ENCODE results near the gene CARMIL1. TPM values are rescaled to one million over a fixed set of nuclear protein-coding genes. Genes with fewer than 3 reads are reported as not detected.

The CARMIL1 gene
- total RNA-seq, 1 donor from 2014 or later = 3.4 TPM

DNA sequence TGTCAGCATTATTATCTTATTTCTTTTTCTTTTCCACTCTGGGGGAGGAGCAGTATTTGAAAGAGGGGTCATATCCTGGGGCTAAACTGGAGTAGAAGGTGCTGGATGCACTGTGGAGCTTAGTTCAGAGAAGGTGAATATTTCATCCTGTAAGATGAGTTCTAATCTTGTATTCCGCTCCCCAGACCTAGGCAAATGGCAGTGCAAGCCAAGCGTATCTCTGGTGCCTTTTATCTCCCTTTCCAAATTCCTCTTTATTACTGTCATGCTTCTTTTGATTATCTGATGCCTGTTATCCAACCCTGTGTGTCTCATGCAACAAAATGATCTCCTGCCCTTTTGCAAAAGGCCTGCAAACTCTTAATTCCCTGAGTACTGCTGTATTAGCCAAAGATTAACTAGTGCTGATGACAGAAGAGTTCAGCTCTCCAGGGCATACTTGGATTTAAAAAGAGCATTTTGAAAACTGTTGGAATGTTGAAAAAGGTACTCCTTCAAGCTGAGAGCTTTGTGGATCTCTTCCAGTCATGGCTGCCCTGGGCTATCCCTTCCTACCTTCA lies 138.0 kb downstream of the CARMIL1 start:
- CTCF ChIA-PET = no interaction called here
- intact Hi-C loops (cut with micrococcal nuclease) = no loop called here
- peaks cover 14% of the 10 kb centered on the region for H3K4me1 Mint-ChIP-seq
- no peak for ATAC-seq (ENCODE audit: low read depth)
- no peak overlapping the region for H3K4me3 Mint-ChIP-seq
- POLR2A ChIA-PET = no interaction called here
- no peak overlapping the region for H3K27ac Mint-ChIP-seq
- H3K9me3 Mint-ChIP-seq = peaks cover 3% of the 10 kb centered on the region
- peaks cover 4% of the 10 kb centered on the region for H3K36me3 Mint-ChIP-seq (ENCODE audit: low read depth)
- peaks cover 2% of the 10 kb centered on the region for H3K27me3 Mint-ChIP-seq
- TF ChIP-seq, protein P1, sequence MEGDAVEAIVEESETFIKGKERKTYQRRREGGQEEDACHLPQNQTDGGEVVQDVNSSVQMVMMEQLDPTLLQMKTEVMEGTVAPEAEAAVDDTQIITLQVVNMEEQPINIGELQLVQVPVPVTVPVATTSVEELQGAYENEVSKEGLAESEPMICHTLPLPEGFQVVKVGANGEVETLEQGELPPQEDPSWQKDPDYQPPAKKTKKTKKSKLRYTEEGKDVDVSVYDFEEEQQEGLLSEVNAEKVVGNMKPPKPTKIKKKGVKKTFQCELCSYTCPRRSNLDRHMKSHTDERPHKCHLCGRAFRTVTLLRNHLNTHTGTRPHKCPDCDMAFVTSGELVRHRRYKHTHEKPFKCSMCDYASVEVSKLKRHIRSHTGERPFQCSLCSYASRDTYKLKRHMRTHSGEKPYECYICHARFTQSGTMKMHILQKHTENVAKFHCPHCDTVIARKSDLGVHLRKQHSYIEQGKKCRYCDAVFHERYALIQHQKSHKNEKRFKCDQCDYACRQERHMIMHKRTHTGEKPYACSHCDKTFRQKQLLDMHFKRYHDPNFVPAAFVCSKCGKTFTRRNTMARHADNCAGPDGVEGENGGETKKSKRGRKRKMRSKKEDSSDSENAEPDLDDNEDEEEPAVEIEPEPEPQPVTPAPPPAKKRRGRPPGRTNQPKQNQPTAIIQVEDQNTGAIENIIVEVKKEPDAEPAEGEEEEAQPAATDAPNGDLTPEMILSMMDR (IDR thresholded peaks at IDR 0.05) = no peak
- DNase-seq = no peak

DNA sequence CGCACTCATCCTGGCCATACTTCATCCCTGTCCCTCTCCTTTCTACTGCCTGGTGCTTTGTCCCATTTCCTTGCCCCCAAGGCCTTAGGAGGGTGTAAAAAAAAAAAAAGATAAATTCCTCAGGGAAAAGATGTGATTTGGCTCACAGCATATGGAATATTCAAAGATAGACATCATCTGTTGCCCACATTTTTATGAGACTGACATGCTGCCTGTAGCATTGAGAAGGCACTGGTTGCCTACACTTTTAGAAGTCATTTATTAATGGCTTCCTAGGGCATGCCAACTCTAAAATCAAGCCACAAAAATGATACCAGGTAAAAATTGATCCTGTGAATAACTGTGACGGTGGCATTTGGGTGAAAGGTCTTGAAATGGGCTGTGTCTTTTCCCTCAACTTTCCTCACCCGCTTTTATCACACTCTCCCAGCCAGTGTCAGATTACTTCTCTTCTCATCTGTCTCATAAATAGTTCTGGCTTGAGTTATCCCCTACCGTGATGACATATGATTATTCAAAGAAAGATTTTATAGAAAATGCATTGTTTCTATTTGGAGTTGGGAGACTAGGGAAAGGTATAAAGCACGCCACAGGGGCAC lies 139.4 kb downstream of the CARMIL1 start:
- CTCF ChIA-PET = no interaction called here

DNA sequence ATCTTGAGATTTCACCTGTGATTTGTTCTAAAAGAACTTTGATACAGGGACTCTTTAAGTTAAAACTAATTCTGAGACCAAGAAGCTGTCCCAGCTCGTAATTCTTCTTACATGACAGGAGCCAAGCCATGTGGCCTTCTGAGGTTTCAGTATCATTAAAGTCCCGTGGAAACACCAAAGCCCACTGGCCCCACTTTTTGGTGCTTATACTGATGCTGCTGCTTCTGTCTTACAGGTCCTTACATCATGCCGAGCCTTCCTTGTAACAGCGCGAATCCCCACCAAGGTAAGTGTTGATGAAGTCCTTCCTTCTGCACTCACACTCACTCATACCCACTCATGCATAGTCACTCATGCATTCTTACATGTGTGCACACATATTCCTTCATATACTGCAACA lies 140.7 kb downstream of the CARMIL1 start:
- peaks cover 4% of the 10 kb centered on the region for H3K36me3 Mint-ChIP-seq (ENCODE audit: low read depth)
- DNase-seq (no peak), ATAC-seq (ENCODE audit: low read depth) (no peak)
- intact Hi-C loops (cut with micrococcal nuclease) = no loop called here
- ChIA-PET POLR2A (interaction anchor here (0.7 kb wide), 1 partner anchor 15 kb away, joined by 4 read pairs; no protein-coding TSS in a partner anchor), CTCF (no interaction called here)
- TF ChIP-seq, protein P1 (IDR thresholded peaks at IDR 0.05) = no peak
- peaks cover 2% of the 10 kb centered on the region for H3K4me1 Mint-ChIP-seq
- H3K9me3 Mint-ChIP-seq = peaks cover 3% of the 10 kb centered on the region
- peaks cover 2% of the 10 kb centered on the region for H3K27me3 Mint-ChIP-seq
- no peak overlapping the region for H3K27ac Mint-ChIP-seq
- H3K4me3 Mint-ChIP-seq = no peak overlapping the region

More for the DNA sequence above, 139.4 kb downstream of the CARMIL1 start:
- peaks cover 3% of the 10 kb centered on the region for H3K9me3 Mint-ChIP-seq
- TF ChIP-seq, protein P1 (IDR thresholded peaks at IDR 0.05) = no peak
- intact Hi-C loops (cut with micrococcal nuclease) = no loop called here
- peaks cover 4% of the 10 kb centered on the region for H3K36me3 Mint-ChIP-seq (ENCODE audit: low read depth)
- peaks cover 2% of the 10 kb centered on the region for H3K27me3 Mint-ChIP-seq
- H3K4me1 Mint-ChIP-seq = peaks cover 6% of the 10 kb centered on the region
- POLR2A ChIA-PET = no interaction called here
- DNase-seq (no peak), ATAC-seq (ENCODE audit: low read depth) (no peak)
- no peak overlapping the region for H3K4me3 Mint-ChIP-seq
- H3K27ac Mint-ChIP-seq = no peak overlapping the region

- TF ChIP-seq, protein P1 (IDR thresholded peaks at IDR 0.05) = no peak
- Mint-ChIP-seq H3K4me1 (no peaks in the 10 kb centered on the region), H3K36me3 (ENCODE audit: low read depth) (peaks cover 4% of the 10 kb centered on the region), H3K4me3 (no peak overlapping the region), H3K27me3 (no peaks in the 10 kb centered on the region), H3K9me3 (peaks cover 3% of the 10 kb centered on the region), H3K27ac (no peak overlapping the region)
- DNase-seq = no peak
- POLR2A ChIA-PET = no interaction called here
- CTCF ChIA-PET = no interaction called here
- ATAC-seq (ENCODE audit: low read depth) = no peak
- intact Hi-C loops (cut with micrococcal nuclease) = no loop called here
Measured at GRCh38 chr6:25423358-25423757, 144.2 kb downstream of the CARMIL1 start.

DNA sequence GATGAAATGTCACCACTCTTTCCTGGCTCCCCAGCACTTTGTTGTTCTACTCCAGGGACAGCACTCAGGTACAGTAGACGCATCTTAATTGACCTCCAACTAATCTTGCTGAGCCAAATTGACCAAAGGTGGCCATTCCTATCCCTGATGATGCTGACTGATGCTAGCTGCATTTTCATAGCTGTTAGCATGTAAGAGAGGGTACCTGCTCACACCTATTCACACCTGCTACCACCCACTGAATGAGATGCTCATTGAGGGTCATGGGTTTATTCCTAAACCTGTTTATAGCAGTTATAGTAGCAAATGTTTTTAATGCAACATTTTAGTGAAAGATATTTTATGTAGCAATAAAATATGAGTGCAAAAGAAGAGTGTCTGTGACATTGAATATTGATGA lies 145.1 kb downstream of the CARMIL1 start:
- no peak for ATAC-seq (ENCODE audit: low read depth)
- Mint-ChIP-seq H3K4me1 (no peaks in the 10 kb centered on the region), H3K27me3 (no peaks in the 10 kb centered on the region), H3K36me3 (ENCODE audit: low read depth) (peaks cover 4% of the 10 kb centered on the region), H3K4me3 (no peak overlapping the region), H3K27ac (no peak overlapping the region), H3K9me3 (peaks cover 3% of the 10 kb centered on the region)
- DNase-seq = no peak
- TF ChIP-seq, protein P1 (IDR thresholded peaks at IDR 0.05) = no peak
- CTCF ChIA-PET = no interaction called here
- POLR2A ChIA-PET = no interaction called here
- intact Hi-C loops (cut with micrococcal nuclease) = no loop called here
